Osteoblast (primary cell): ENCODE results near the gene CDYL2. TPM values are rescaled to one million over a fixed set of nuclear protein-coding genes. Genes with fewer than 3 reads are reported as not detected.

Source experiments
- DNase-seq: peaks from one replicate; pipeline ENCODE4 v3.0.0; 2011; ENCODE audit warnings: low spot score, mixed read lengths; ENCODE audit not compliant: insufficient read length; ENCODE audit errors: missing footprints
- H2AFZ ChIP-seq: 2 replicates; pipeline ENCODE4 v1.6.0; 2011; ENCODE audit warnings: mild to moderate bottlenecking, low read length
- H3K27ac ChIP-seq: 2 replicates; pipeline ENCODE4 v1.5.1; 2011; ENCODE audit warnings: mild to moderate bottlenecking, low read depth, low read length, moderate library complexity
- H3K27me3 ChIP-seq: 2 replicates; pipeline ENCODE4 v1.6.0; 2012; ENCODE audit warnings: mild to moderate bottlenecking, control low read depth, inconsistent platforms, low read length, moderate library complexity; ENCODE audit not compliant: insufficient read depth
- H3K36me3 ChIP-seq: 2 replicates; pipeline ENCODE4 v1.5.1; 2011; ENCODE audit warnings: mild to moderate bottlenecking, low read length, control low read depth, moderate library complexity; ENCODE audit not compliant: insufficient read depth
- H3K4me1 ChIP-seq: 2 replicates; pipeline ENCODE4 v1.5.1; 2011; ENCODE audit warnings: mild to moderate bottlenecking, low read length, control low read depth, moderate library complexity; ENCODE audit not compliant: insufficient read depth
- H3K4me2 ChIP-seq: 2 replicates; pipeline ENCODE4 v1.6.0; 2011; ENCODE audit warnings: mild to moderate bottlenecking, low read length; ENCODE audit not compliant: insufficient read depth
- H3K4me3 ChIP-seq: fragments of 200-600 bp; sonication (generic); 3 replicates; pipeline ENCODE4 v1.5.1; 2012; ENCODE audit warnings: mild to moderate bottlenecking, low read length, inconsistent platforms; ENCODE audit not compliant: insufficient read depth
- H3K79me2 ChIP-seq: 2 replicates; pipeline ENCODE4 v1.6.0; 2012; ENCODE audit warnings: mild to moderate bottlenecking, low read length, control low read depth, inconsistent platforms; ENCODE audit not compliant: insufficient read depth
- H3K9me3 ChIP-seq: 2 replicates; pipeline ENCODE4 v1.5.1; 2011; ENCODE audit warnings: low read depth, low read length, control low read depth
- H4K20me1 ChIP-seq: 2 replicates; pipeline ENCODE4 v1.6.0; 2012; ENCODE audit warnings: mild to moderate bottlenecking, low read length, control low read depth; ENCODE audit not compliant: insufficient read depth
- CTCF ChIP-seq: IDR thresholded peaks from 2 replicates; pipeline ENCODE4 v1.5.1; 2011; ENCODE audit warnings: mild to moderate bottlenecking, low read depth, low read length, moderate library complexity; ENCODE audit errors: extremely low read depth
- total RNA-seq: library from RNA; depleted of rRNA; stranded (reverse); fragments of >200 nt; gene quantifications from 2 replicates; pipeline ENCODE4 v1.2.3, GENCODE V29; 2012

Gene CDYL2
- total RNA-seq, 1 donor, result 8.3 TPM

GRCh38 chr16:80667251-80667560, 137.2 kb downstream of the CDYL2 start:
- H3K4me1 ChIP-seq, result no peaks in the 10 kb centered on the region
- H3K9me3 ChIP-seq, result no peaks in the 10 kb centered on the region
- H3K27me3 ChIP-seq, result no peaks in the 10 kb centered on the region
- no peak for DNase-seq
- H3K4me2 ChIP-seq, result no peak overlapping the region
- H3K79me2 ChIP-seq, result no peaks in the 10 kb centered on the region
- H3K36me3 ChIP-seq, result no peaks in the 10 kb centered on the region
- no peak overlapping the region for H3K4me3 ChIP-seq
- H4K20me1 ChIP-seq, result no peaks in the 10 kb centered on the region
- TF ChIP-seq CTCF, result no peak
- no peak overlapping the region for H3K27ac ChIP-seq
- no peak overlapping the region for H2AFZ ChIP-seq

GRCh38 chr16:80666378-80667250, 137.8 kb downstream of the CDYL2 start:
- DNase-seq, result no peak
- Histone ChIP-seq H3K9me3 (no peaks in the 10 kb centered on the region), H3K79me2 (no peaks in the 10 kb centered on the region), H3K4me2 (no peak overlapping the region), H3K4me3 (no peak overlapping the region), H4K20me1 (no peaks in the 10 kb centered on the region), H3K27ac (no peak overlapping the region), H2AFZ (no peak overlapping the region), H3K36me3 (no peaks in the 10 kb centered on the region), H3K27me3 (no peaks in the 10 kb centered on the region), H3K4me1 (no peaks in the 10 kb centered on the region)
- TF ChIP-seq CTCF, result no peak

- Histone ChIP-seq H4K20me1 (no peaks in the 10 kb centered on the region), H3K4me3 (no peak overlapping the region), H3K4me1 (no peaks in the 10 kb centered on the region), H3K4me2 (no peak overlapping the region), H2AFZ (no peak overlapping the region), H3K79me2 (no peaks in the 10 kb centered on the region), H3K9me3 (no peaks in the 10 kb centered on the region), H3K27ac (no peak overlapping the region), H3K36me3 (no peaks in the 10 kb centered on the region), H3K27me3 (no peaks in the 10 kb centered on the region)
- TF ChIP-seq CTCF, result no peak
- no peak for DNase-seq
These were observed 139.0 kb downstream of the CDYL2 start for GRCh38 chr16:80665356-80665755.

- H3K27ac ChIP-seq, result no peak overlapping the region
- H3K9me3 ChIP-seq, result no peaks in the 10 kb centered on the region
- no peak overlapping the region for H2AFZ ChIP-seq
- H3K27me3 ChIP-seq, result no peaks in the 10 kb centered on the region
- no peaks in the 10 kb centered on the region for H3K79me2 ChIP-seq
- no peak overlapping the region for H3K4me2 ChIP-seq
- DNase-seq, result no peak
- no peaks in the 10 kb centered on the region for H3K36me3 ChIP-seq
- H3K4me1 ChIP-seq, result no peaks in the 10 kb centered on the region
- no peak overlapping the region for H3K4me3 ChIP-seq
- TF ChIP-seq CTCF, result no peak
- no peaks in the 10 kb centered on the region for H4K20me1 ChIP-seq
These were observed 139.6 kb downstream of the CDYL2 start for GRCh38 chr16:80664786-80665185.
